Testis (tissue), 3 donors: ENCODE data around the gene NFKBIZ. TPM values are rescaled to one million over a fixed set of nuclear protein-coding genes. Genes with fewer than 3 reads are reported as not detected.

Experiments
- DNase-seq: peaks from one replicate; pipeline ENCODE4 v3.0.0-alpha.2; 2019
- H3K27ac ChIP-seq, 2 donors: fragments of 200-600 bp; sonication (generic); one replicate each; pipeline ENCODE4 v1.5.1; 2019
- H3K27me3 ChIP-seq: fragments of 200-600 bp; sonication (generic); one replicate; pipeline ENCODE4 v1.5.1; 2019
- H3K36me3 ChIP-seq: fragments of 200-600 bp; sonication (generic); one replicate; pipeline ENCODE4 v1.5.1; 2017; ENCODE audit warnings: low read depth; ENCODE audit errors: missing control alignments
- H3K4me1 ChIP-seq: fragments of 200-600 bp; sonication (generic); one replicate; pipeline ENCODE4 v1.5.1; 2019
- H3K4me3 ChIP-seq, 2 donors: fragments of 200-600 bp; sonication (generic); one replicate each; pipeline ENCODE4 v1.5.1; 2017 to 2019
- H3K9me3 ChIP-seq: fragments of 200-600 bp; sonication (generic); one replicate; pipeline ENCODE4 v1.5.1; 2017
- POLR2A ChIP-seq: fragments of 450-650 bp; IDR thresholded peaks from one replicate; pipeline ENCODE4 v1.6.1; 2017; ENCODE audit warnings: antibody characterized with exemption, mild to moderate bottlenecking, moderate library complexity
- WGBS, 2 donors: methylation state at CpG; one replicate each; pipeline ENCODE4 v1.1.5; 2018; 5-methylcytosine and 5-hydroxymethylcytosine counted together
- intact Hi-C: fragments of 100-400 bp; cut with DNase I; formaldehyde crosslinking; loops from one replicate; pipeline ENCODE4 v1.15.1; 2023; ENCODE audit warnings: low total_unique reads
- polyA plus RNA-seq: library from polyadenylated mRNA; stranded (reverse); fragments of 350-450 nt; fragmentation: Illumina TruSeq; extraction: RNeasy Lipid Tissue Mini Kit (QIAGEN cat#74804); gene quantifications from one replicate; pipeline ENCODE4 v1.2.3, GENCODE V29; 2014; ENCODE audit warnings: low read depth, low replicate concordance; ENCODE audit not compliant: insufficient read depth
- total RNA-seq, 2 donors: library from RNA; depleted of rRNA; stranded (reverse); fragments of >200 nt; gene quantifications; one replicate each; pipeline ENCODE4 v1.2.3, GENCODE V29; 2016
- TF ChIP-seq, protein P1 (sequence below), 3 experiments: fragments of 450-650 bp in 2 of 3; fragments of 200-600 bp in 1 of 3; sonication (generic) in 1 of 3; IDR thresholded peaks; one replicate each; pipeline ENCODE4 v1.5.1; 2016 to 2019; ENCODE audit warnings: antibody characterized with exemption in 3 of 3, mild to moderate bottlenecking in 2 of 3, moderate library complexity in 1 of 3

Gene NFKBIZ
- total and polyA plus RNA-seq, 3 donors from 2014 or later: 5.4 to 14.7 (median 6.9) TPM

DNA sequence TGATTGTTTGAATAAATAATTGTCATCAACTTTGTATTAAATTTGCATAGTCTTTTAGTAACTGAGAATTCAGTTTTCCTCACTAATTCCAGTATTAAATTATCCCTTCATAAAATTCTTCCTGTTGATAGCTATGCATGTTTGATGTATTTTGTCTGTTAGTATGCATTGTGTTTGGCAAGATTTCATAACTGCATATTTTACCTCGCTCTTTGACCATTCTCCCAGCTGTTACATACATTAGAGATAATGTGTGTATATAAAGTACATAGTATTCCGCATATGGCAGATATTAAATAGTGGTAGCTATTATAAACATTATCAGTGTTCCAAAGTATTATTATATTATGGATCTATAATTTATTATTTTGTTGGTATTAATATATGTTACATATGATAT lies 10.6 kb upstream of the NFKBIZ start:
- intact Hi-C loops: no loop called here
- no peaks in the 10 kb centered on the region for H3K27me3 ChIP-seq
- H3K36me3 ChIP-seq: no peaks in the 10 kb centered on the region
- TF ChIP-seq, protein P1, sequence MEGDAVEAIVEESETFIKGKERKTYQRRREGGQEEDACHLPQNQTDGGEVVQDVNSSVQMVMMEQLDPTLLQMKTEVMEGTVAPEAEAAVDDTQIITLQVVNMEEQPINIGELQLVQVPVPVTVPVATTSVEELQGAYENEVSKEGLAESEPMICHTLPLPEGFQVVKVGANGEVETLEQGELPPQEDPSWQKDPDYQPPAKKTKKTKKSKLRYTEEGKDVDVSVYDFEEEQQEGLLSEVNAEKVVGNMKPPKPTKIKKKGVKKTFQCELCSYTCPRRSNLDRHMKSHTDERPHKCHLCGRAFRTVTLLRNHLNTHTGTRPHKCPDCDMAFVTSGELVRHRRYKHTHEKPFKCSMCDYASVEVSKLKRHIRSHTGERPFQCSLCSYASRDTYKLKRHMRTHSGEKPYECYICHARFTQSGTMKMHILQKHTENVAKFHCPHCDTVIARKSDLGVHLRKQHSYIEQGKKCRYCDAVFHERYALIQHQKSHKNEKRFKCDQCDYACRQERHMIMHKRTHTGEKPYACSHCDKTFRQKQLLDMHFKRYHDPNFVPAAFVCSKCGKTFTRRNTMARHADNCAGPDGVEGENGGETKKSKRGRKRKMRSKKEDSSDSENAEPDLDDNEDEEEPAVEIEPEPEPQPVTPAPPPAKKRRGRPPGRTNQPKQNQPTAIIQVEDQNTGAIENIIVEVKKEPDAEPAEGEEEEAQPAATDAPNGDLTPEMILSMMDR (IDR thresholded peaks at IDR 0.05): no peak
- TF ChIP-seq POLR2A: no peak
- H3K4me1 ChIP-seq: no peaks in the 10 kb centered on the region
- no peak overlapping the region for H3K4me3 ChIP-seq
- H3K9me3 ChIP-seq: no peaks in the 10 kb centered on the region
- 98% methylated on average over 2 of the region's 2 CpGs for WGBS, 2 donors
- DNase-seq: no peak
- no peak overlapping the region for H3K27ac ChIP-seq

DNA sequence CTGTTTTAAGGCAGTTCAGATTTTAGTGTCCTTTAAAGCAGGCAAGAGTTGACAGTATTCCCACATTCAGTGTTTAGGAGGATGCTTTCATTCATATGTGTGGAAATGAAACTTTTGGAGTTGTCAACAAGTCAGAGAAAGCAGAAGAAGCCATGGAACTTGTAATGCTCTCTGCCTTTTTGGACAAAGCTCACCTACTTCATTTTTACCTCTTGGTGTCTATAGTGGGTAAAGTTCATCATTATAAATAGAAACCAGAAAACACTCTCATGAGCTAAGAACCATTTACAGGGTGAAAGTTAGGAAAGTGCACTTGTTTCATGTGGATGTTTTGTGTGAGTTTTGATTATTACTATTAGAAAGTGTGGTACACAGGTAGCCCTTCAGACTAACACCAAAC lies 9.2 kb upstream of the NFKBIZ start:
- Histone ChIP-seq H3K9me3 (no peaks in the 10 kb centered on the region), H3K36me3 (no peaks in the 10 kb centered on the region), H3K27me3 (no peaks in the 10 kb centered on the region), H3K4me1 (no peaks in the 10 kb centered on the region), H3K27ac (no peak overlapping the region), H3K4me3 (no peak overlapping the region)
- TF ChIP-seq POLR2A: no peak
- TF ChIP-seq, protein P1 (IDR thresholded peaks at IDR 0.05): no peak
- intact Hi-C loops: no loop called here
- no peak for DNase-seq

DNA sequence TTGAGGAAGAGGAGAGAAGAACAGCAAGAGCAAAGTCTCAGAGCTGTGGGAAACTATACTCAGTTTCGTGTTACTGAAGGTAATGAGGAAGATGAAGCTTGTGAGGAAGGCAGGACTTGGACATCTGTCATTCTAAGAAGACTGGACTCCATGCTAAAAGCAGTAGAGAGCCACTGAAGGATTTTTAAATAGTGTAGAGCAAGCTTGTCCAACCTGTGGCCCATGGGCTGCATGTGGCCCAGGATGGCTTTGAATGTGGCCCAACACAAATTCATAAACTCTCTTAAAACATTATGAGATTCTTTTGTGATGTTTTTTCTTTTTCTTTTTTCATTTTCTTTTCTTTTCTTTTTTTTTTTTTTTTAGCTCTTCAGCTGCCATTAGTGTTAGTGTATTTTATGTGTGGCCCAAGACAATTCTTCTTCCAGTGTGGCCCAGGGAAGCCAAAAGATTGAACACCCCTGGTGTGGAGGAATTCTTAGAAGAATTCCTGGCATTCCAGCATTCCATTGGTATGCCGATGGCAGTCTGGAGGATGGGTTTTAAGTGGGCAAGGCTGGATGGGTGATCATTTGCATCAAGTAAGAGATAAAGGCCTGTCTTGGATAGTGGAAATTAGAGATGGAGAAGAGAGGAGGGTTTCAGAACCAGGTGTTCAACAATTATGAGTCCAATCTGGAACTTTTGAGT lies 6.9 kb upstream of the NFKBIZ start:
- WGBS, 2 donors: 74 to 75% methylated on average over 2 of the region's 2 CpGs
- no peak overlapping the region for H3K4me3 ChIP-seq
- H3K9me3 ChIP-seq: no peaks in the 10 kb centered on the region
- H3K4me1 ChIP-seq: no peaks in the 10 kb centered on the region
- H3K36me3 ChIP-seq: no peaks in the 10 kb centered on the region
- H3K27ac ChIP-seq: no peak overlapping the region
- DNase-seq: no peak
- H3K27me3 ChIP-seq: no peaks in the 10 kb centered on the region
- intact Hi-C loops: no loop called here
- TF ChIP-seq POLR2A: no peak
- TF ChIP-seq, protein P1 (IDR thresholded peaks at IDR 0.05): no peak

DNA sequence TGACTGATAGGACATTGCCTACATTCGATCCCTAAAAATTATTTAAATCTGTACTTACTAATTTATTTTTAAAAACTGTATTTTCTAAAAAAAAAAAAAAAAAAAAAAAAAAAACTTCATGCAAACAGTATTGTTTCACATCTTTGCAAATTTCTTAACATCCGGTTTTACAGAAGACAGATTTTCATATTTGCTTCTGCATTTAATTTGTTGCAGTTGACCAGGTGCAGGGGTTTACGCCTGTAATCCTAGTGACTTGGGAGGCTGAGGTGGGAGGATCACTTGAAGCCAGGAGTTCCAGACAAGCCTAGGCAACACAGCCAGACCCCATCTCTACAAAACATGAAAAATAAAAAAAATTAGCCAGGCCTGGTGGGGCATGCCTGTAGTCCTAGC lies 6.4 kb upstream of the NFKBIZ start:
- Histone ChIP-seq H3K9me3 (no peaks in the 10 kb centered on the region), H3K27ac (no peak overlapping the region), H3K36me3 (no peaks in the 10 kb centered on the region), H3K4me1 (no peaks in the 10 kb centered on the region), H3K4me3 (no peak overlapping the region), H3K27me3 (no peaks in the 10 kb centered on the region)
- intact Hi-C loops: no loop called here
- DNase-seq: no peak
- 95 to 96% methylated on average over 3 of the region's 3 CpGs for WGBS, 2 donors
- TF ChIP-seq POLR2A: no peak
- TF ChIP-seq, protein P1 (IDR thresholded peaks at IDR 0.05): no peak

DNA sequence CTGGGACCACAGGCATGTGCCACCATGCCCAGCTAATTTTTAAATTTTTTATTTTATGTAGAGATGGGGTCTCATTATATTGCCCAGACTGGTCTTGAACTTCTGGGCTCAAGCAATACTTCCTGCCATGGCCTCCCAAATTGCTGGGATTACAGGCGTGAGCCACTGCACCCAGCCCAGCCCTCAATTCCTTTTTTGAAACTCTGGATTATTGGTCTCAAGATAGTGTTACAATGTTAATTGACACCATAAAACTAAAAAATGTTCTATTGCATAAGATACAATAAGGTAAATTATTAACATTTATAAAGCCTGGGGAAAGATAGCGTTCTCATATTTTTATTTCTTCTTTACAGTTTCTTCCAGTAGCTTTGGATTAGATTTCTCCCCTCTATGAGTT lies 3.9 kb upstream of the NFKBIZ start:
- H3K27ac ChIP-seq: no peak overlapping the region
- TF ChIP-seq POLR2A: no peak
- TF ChIP-seq, protein P1 (IDR thresholded peaks at IDR 0.05): no peak
- no peaks in the 10 kb centered on the region for H3K9me3 ChIP-seq
- H3K4me3 ChIP-seq: no peak overlapping the region
- 97 to 98% methylated on average over 2 of the region's 2 CpGs for WGBS, 2 donors
- intact Hi-C loops: no loop called here
- H3K4me1 ChIP-seq: no peaks in the 10 kb centered on the region
- no peaks in the 10 kb centered on the region for H3K36me3 ChIP-seq
- DNase-seq: no peak
- H3K27me3 ChIP-seq: no peaks in the 10 kb centered on the region
